PFSK-1 (cell line): ENCODE measurements around the gene TTN.

Source experiments
- FOXP2 ChIP-seq: optimal IDR thresholded peaks from 2 replicates; pipeline ENCODE3; 2011; ENCODE audit warnings: borderline replicate concordance, control low read depth, inconsistent platforms; ENCODE audit not compliant: insufficient read depth; ENCODE audit errors: extremely low read length, extremely low read depth
- POLR2AphosphoS5 ChIP-seq: IDR thresholded peaks from 2 replicates; pipeline ENCODE4 v1.6.1; 2012; ENCODE audit warnings: low read depth, mild to moderate bottlenecking, control low read depth, low read length, moderate library complexity
- REST ChIP-seq, 2 experiments: IDR thresholded peaks; 2 replicates each; pipeline versions ENCODE4 v1.6.1 to v1.8.0; 2011 to 2012; ENCODE audit warnings: low read depth in 2 of 2, low read length in 2 of 2, control low read depth in 1 of 2, inconsistent platforms in 1 of 2, mild to moderate bottlenecking in 1 of 2, moderate library complexity in 1 of 2; ENCODE audit not compliant: insufficient read depth in 1 of 2
- SIN3A ChIP-seq: IDR thresholded peaks from 2 replicates; pipeline ENCODE4 v1.6.1; 2012; ENCODE audit warnings: mild to moderate bottlenecking, low read length, moderate library complexity, borderline replicate concordance; ENCODE audit not compliant: insufficient read depth
- TAF1 ChIP-seq: IDR thresholded peaks from 2 replicates; pipeline ENCODE4 v1.6.1; 2012; ENCODE audit warnings: low read length, control low read depth, borderline replicate concordance; ENCODE audit not compliant: insufficient read depth

DNA sequence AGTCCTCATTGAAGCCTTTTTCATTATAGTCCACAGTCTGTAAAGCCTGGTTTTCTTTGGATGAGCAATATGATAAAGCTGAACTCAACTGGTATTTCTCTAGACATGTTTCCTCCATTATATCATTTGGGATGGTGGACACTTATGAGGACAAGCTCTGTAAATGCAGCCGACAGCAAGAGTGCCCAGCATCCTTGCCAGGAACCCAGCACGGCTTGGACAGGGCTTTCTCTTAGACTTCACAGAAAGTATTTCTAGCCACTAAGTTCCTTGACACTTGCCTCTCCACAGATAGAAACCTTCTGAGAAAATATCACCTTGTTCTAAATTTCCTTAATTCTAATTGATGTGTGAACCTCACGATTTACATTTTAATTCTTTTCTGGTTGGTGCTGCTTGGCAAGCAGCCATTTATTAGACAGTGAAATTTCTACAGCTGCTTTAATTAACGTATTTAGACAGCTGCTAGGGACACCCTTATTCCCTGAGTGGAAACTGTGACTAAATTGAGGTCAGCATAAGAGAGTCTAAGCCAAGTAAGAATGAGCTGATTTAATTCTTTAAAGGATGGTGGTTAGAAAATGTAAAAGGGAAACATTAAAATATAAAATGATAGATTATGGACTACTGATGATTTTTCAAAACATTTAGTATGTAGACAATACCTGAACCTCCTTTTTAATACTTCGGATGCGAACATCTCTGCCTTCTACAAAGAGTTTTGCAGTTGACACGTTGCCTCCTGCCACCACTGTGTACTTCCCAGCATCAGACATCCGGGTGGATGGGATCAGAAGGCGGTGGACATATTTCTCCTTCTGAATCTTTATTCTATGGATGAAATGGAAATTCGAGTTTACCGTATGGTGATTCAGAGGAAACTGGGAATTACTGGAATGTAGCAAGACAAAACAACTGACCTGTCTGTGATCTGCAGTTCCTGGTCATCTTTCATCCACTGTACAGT is 39.8 kb downstream of the TTN start:
- TF ChIP-seq REST (IDR thresholded peaks at IDR 0.05; ENCODE audit: insufficient read depth in 1 of 2, low read depth in 2 of 2, low read length in 2 of 2) (no peak), SIN3A (no peak), POLR2AphosphoS5 (no peak), TAF1 (no peak), FOXP2 (no peak)
